Measurements from ENCODE around the gene NT5E. TPM values are rescaled to one million over a fixed set of nuclear protein-coding genes. Genes with fewer than 3 reads are reported as not detected.

The NT5E gene
- total RNA-seq, 2 experiments from 2014 or later = 7.4 to 7.6 TPM

DNA sequence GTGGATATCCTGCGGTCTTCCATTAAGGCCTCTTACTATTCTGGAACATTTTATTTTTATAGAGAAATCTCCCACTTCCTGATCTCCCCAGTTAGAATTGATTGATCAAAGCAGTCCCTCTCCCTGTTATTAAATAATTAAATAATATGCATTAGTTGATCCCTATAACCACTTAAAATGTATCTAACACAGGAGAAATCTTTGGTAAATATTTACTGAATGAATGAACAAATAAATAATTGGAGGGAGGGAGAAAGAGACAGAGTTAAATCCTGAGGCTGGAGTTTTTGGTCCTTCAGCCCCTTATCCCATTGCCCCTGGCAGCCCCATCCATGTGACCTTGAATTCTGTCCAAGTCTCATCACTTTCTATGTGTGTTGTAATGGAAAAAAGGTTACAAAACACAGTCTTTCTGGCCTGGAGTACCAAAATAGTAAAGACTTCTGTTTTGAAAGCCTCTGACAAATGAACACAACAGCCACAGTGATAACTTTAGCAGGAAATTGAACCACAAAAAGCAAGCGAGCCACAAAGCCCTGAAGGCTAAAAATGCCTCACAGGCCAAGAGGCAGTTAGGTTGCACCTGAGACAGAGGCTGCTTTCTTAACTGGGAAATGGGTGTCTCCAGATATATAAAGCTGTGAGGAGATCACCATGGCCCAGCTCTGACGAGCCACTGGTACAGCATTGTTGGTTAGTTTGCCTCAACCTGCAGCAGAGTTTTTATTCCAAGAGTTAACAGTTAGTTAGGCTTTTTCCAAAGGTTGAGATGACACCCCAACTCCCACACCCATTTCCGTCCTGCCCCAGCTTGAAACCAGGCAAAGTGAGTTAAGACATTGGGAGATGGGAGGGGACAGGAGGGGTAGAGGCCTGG is 11.3 kb downstream of the NT5E start:
- H3K9me3 Mint-ChIP-seq (ENCODE audit: insufficient read depth) = no peaks in the 10 kb centered on the region
- DNase-seq = peak; percentile 83
- peaks cover 3% of the 10 kb centered on the region for H3K36me3 Mint-ChIP-seq (ENCODE audit: low read depth)
- ChIA-PET POLR2A (interaction anchor here (0.6 to 3.3 kb wide), 6 partner anchors 8 to 217 kb away, joined by 3 to 31 read pairs (median 5); partner anchors contain the start of genes NT5E and SYNCRIP), CTCF (interaction anchor here (1.1 to 8.3 kb wide), 5 partner anchors 12 to 106 kb away, joined by 3 to 95 read pairs (median 19); partner anchors contain the start of gene NT5E)
- H3K27me3 Mint-ChIP-seq (ENCODE audit: low read depth) = no peaks in the 10 kb centered on the region
- peak; percentile 73 for ATAC-seq
- peak overlapping the region; percentile 49 for H3K4me3 Mint-ChIP-seq
- peaks cover 96% of the 10 kb centered on the region for H3K4me1 Mint-ChIP-seq (ENCODE audit: low read depth)
- H3K27ac Mint-ChIP-seq = peak overlapping the region; percentile 85

DNA sequence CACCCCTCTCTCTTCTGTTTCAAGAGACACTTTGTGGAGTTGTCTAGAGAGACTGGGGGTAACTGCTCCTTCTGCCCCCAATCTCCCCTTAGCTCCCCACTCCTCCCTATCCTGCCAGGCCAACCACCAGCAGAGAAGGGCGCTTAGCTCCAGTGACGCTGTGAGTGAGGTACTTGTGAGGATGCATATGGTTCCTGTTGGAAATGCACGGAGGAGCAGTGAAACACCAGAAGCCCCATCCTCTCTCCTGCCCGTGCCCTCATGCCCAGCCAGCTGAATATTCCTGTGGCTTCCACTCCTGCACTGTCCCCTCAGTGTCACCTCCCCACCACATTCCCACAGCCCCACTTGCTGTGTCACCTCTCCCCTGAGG is 11.9 kb downstream of the NT5E start:
- no peaks in the 10 kb centered on the region for H3K9me3 Mint-ChIP-seq (ENCODE audit: insufficient read depth)
- no peaks in the 10 kb centered on the region for H3K27me3 Mint-ChIP-seq (ENCODE audit: low read depth)
- H3K4me1 Mint-ChIP-seq (ENCODE audit: low read depth) = peaks cover 92% of the 10 kb centered on the region
- peaks cover 3% of the 10 kb centered on the region for H3K36me3 Mint-ChIP-seq (ENCODE audit: low read depth)
- ChIA-PET CTCF (interaction anchor here (1.1 to 8.3 kb wide), 6 partner anchors 12 to 107 kb away, joined by 3 to 95 read pairs (median 13); partner anchors contain the start of gene NT5E), POLR2A (interaction anchor here (0.6 to 3.3 kb wide), 6 partner anchors 9 to 217 kb away, joined by 3 to 31 read pairs (median 5); partner anchors contain the start of genes NT5E and SYNCRIP)
- no peak for DNase-seq
- H3K27ac Mint-ChIP-seq = peak overlapping the region; percentile 85
- peak; percentile 17 for ATAC-seq
- H3K4me3 Mint-ChIP-seq = peak overlapping the region; percentile 49

DNA sequence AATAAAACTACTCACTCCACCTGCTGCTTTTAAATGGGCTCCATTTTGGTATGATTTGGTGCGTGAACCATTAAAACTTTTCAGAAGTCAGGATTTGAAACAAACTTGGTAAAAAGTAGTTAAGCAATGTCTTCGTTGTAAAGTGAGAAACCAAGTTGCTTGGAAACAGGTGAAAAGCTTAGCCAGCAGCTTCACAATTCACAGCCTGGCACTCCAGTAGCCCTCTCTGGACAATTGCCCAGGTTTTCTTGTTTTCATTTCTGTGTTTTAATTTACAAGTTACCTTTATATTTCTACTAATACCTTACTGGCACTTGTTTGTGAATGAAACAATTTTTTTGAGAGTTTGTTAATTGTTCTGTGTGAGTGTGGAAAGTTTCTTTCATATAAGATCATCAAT is 12.8 kb downstream of the NT5E start:
- no peak for ATAC-seq
- ChIA-PET POLR2A (interaction anchor here (0.8 to 3.3 kb wide), 4 partner anchors 13 to 216 kb away, joined by 3 to 31 read pairs (median 8); partner anchors contain the start of gene NT5E), CTCF (interaction anchor here (1.2 to 8.3 kb wide), 7 partner anchors 11 to 107 kb away, joined by 3 to 95 read pairs (median 7); partner anchors contain the start of gene NT5E)
- DNase-seq = no peak
- no peaks in the 10 kb centered on the region for H3K27me3 Mint-ChIP-seq (ENCODE audit: low read depth)
- peaks cover 84% of the 10 kb centered on the region for H3K4me1 Mint-ChIP-seq (ENCODE audit: low read depth)
- peaks cover 3% of the 10 kb centered on the region for H3K36me3 Mint-ChIP-seq (ENCODE audit: low read depth)
- no peak overlapping the region for H3K27ac Mint-ChIP-seq
- no peak overlapping the region for H3K4me3 Mint-ChIP-seq
- no peaks in the 10 kb centered on the region for H3K9me3 Mint-ChIP-seq (ENCODE audit: insufficient read depth)

DNA sequence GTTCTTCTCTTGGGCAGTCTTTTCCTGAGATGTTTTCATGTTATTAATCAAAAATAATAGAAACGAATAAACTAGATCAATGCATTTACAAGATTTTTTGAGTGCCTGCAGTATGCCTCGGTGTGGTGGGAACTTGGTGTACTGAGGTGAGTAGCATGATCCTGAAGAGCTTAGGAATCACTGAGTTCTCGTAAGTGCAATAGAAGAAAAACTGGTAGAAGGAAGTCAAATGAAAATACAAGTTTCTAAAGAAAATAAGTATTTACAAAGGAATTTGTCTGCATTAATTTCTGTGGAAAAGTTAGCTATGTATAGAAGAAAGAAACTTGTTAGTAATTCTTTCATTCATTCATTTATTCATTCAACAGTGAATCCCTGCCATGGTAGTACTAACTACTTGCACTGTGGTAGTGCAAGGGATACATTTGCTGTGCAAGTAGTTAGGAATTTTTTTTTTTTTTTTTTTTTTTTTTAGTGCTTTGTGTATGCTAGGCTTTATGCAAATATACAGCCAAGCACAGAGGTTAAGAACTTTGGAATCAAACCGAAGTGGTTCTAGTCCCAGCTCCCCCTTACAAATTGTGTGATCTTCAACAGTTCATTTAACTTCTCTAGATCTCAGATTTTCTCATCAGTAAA is 13.9 kb downstream of the NT5E start:
- CTCF ChIA-PET = interaction anchor here (1.6 to 8.3 kb wide), 5 partner anchors 10 to 109 kb away, joined by 3 to 95 read pairs (median 19); partner anchors contain the start of gene NT5E
- Mint-ChIP-seq H3K4me1 (ENCODE audit: low read depth) (peaks cover 73% of the 10 kb centered on the region), H3K9me3 (ENCODE audit: insufficient read depth) (no peaks in the 10 kb centered on the region), H3K27ac (no peak overlapping the region), H3K4me3 (no peak overlapping the region), H3K27me3 (ENCODE audit: low read depth) (no peaks in the 10 kb centered on the region), H3K36me3 (ENCODE audit: low read depth) (peaks cover 3% of the 10 kb centered on the region)
- ATAC-seq (no peak), DNase-seq (no peak)
- POLR2A ChIA-PET = interaction anchor here (0.6 to 3.3 kb wide), 5 partner anchors 14 to 215 kb away, joined by 3 to 31 read pairs (median 4); partner anchors contain the start of genes NT5E and SNX14

DNA sequence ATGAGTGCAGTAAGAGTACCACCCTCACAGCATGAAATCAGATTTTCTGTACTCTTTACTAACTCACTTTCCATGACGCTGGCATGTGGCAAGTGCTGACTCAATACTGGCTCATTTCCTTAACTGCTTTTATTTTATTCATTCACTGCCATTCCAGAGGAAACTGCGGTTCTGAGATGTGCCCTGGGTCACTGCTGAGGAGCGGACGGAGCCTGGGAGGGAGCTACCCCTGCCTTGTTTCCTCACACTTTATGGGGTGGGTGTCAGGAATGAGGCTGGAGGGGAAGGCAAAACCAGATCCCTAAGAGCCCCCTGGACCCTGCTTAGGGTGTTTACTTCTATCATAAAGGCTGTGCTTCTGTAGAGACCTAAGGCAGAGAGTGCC is 14.4 kb downstream of the NT5E start:
- H3K4me3 Mint-ChIP-seq = no peak overlapping the region
- POLR2A ChIA-PET = interaction anchor here (0.6 to 3.3 kb wide), 4 partner anchors 14 to 214 kb away, joined by 3 to 31 read pairs (median 5); partner anchors contain the start of genes NT5E and SNX14
- H3K9me3 Mint-ChIP-seq (ENCODE audit: insufficient read depth) = no peaks in the 10 kb centered on the region
- H3K27ac Mint-ChIP-seq = peak overlapping the region; percentile 50
- CTCF ChIA-PET = interaction anchor here (0.8 to 8.3 kb wide), 6 partner anchors 9 to 109 kb away, joined by 3 to 95 read pairs (median 12); partner anchors contain the start of gene NT5E
- no peaks in the 10 kb centered on the region for H3K27me3 Mint-ChIP-seq (ENCODE audit: low read depth)
- DNase-seq = peak; percentile 47
- peaks cover 70% of the 10 kb centered on the region for H3K4me1 Mint-ChIP-seq (ENCODE audit: low read depth)
- ATAC-seq = no peak
- H3K36me3 Mint-ChIP-seq (ENCODE audit: low read depth) = peaks cover 3% of the 10 kb centered on the region

DNA sequence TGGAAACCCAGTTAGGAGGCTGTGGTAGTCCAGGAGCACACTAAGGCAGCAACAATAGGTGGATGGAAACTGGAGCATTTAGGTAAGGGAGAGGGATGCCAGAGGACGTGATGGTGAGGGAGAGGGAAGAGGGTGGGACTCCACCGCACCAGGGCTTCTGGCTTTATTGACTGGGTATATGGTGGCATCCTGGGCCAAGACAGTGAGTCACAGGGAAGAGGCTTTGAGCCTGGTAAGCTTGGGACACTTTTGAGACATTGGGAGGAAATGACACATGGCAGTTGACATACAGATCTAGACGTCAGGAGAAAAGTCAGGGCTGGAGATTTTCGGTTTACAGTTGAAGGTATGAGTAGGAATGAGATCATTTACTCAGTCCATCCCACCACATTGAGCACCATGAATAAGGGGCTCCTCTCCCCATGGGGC is 14.9 kb downstream of the NT5E start:
- H3K9me3 Mint-ChIP-seq (ENCODE audit: insufficient read depth) = no peaks in the 10 kb centered on the region
- peak overlapping the region; percentile 71 for H3K27ac Mint-ChIP-seq
- H3K4me1 Mint-ChIP-seq (ENCODE audit: low read depth) = peaks cover 68% of the 10 kb centered on the region
- H3K36me3 Mint-ChIP-seq (ENCODE audit: low read depth) = peaks cover 3% of the 10 kb centered on the region
- ChIA-PET CTCF (interaction anchor here (0.8 to 8.3 kb wide), 4 partner anchors 15 to 110 kb away, joined by 3 to 95 read pairs (median 52); partner anchors contain the start of gene NT5E), POLR2A (interaction anchor here (0.7 kb wide), 1 partner anchor 61 kb away, joined by 3 read pairs; no protein-coding TSS in a partner anchor)
- DNase-seq (no peak), ATAC-seq (peak; percentile 17)
- H3K27me3 Mint-ChIP-seq (ENCODE audit: low read depth) = no peaks in the 10 kb centered on the region
- no peak overlapping the region for H3K4me3 Mint-ChIP-seq

DNA sequence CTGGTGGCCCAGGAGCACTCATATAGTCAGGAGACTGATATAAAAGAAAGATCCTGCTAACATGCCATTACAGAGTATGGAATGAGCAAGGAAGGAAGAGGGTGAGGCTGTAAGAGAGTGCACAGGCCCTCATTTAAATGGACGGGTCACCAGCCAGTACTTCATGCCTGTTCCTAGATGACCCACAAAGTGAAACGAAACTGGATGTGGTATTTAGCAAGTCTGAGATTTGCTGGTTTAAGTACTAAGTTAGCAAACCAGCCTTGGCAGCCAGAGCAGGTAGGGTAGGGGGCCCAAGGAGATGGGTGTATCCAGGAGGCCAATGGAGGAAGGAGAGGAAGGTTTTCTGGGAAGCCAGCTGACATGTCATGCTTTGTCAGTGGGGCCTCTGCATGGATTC is 15.9 kb downstream of the NT5E start:
- no peak overlapping the region for H3K4me3 Mint-ChIP-seq
- peaks cover 63% of the 10 kb centered on the region for H3K4me1 Mint-ChIP-seq (ENCODE audit: low read depth)
- H3K36me3 Mint-ChIP-seq (ENCODE audit: low read depth) = peaks cover 3% of the 10 kb centered on the region
- DNase-seq (peak; percentile 33), ATAC-seq (peak; percentile 35)
- CTCF ChIA-PET = interaction anchor here (1.0 to 8.3 kb wide), 3 partner anchors 16 to 111 kb away, joined by 3 to 95 read pairs (median 85); partner anchors contain the start of gene NT5E
- peak overlapping the region; percentile 31 for H3K27ac Mint-ChIP-seq
- H3K27me3 Mint-ChIP-seq (ENCODE audit: low read depth) = no peaks in the 10 kb centered on the region
- H3K9me3 Mint-ChIP-seq (ENCODE audit: insufficient read depth) = no peaks in the 10 kb centered on the region
- POLR2A ChIA-PET = interaction anchor here (2.2 kb wide), 1 partner anchor 16 kb away, joined by 7 read pairs; the partner anchor contains the start of gene NT5E

DNA sequence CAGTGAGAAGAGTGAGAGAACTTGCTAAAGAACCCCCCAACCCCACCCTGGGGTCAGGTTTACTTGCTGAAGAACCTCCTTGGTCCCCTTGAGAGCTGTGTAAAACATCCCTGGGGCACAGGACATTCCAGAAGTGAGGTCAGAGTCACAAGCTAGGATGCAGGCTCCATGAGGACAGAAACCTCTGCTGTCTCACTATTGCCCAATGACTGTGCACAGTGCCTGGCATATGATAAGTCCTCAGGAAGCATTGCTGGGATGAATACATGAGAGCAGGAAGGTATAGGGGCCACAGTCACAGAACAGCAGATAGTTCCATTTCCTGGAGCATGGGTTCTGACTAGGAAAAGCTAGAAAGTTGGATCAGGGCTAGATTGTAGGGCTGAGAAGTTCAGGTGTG is 18.4 kb downstream of the NT5E start:
- peaks cover 39% of the 10 kb centered on the region for H3K4me1 Mint-ChIP-seq (ENCODE audit: low read depth)
- ChIA-PET POLR2A (interaction anchor here (1.3 kb wide), 1 partner anchor 19 kb away, joined by 5 read pairs; the partner anchor contains the start of gene NT5E), CTCF (interaction anchor here (1.0 to 3.8 kb wide), 4 partner anchors 14 to 68 kb away, joined by 3 to 21 read pairs (median 7); no protein-coding TSS in a partner anchor)
- H3K36me3 Mint-ChIP-seq (ENCODE audit: low read depth) = peaks cover 1% of the 10 kb centered on the region
- no peaks in the 10 kb centered on the region for H3K9me3 Mint-ChIP-seq (ENCODE audit: insufficient read depth)
- H3K27me3 Mint-ChIP-seq (ENCODE audit: low read depth) = no peaks in the 10 kb centered on the region
- ATAC-seq (no peak), DNase-seq (no peak)
- peak overlapping the region; percentile 5 for H3K27ac Mint-ChIP-seq
- H3K4me3 Mint-ChIP-seq = no peak overlapping the region

DNA sequence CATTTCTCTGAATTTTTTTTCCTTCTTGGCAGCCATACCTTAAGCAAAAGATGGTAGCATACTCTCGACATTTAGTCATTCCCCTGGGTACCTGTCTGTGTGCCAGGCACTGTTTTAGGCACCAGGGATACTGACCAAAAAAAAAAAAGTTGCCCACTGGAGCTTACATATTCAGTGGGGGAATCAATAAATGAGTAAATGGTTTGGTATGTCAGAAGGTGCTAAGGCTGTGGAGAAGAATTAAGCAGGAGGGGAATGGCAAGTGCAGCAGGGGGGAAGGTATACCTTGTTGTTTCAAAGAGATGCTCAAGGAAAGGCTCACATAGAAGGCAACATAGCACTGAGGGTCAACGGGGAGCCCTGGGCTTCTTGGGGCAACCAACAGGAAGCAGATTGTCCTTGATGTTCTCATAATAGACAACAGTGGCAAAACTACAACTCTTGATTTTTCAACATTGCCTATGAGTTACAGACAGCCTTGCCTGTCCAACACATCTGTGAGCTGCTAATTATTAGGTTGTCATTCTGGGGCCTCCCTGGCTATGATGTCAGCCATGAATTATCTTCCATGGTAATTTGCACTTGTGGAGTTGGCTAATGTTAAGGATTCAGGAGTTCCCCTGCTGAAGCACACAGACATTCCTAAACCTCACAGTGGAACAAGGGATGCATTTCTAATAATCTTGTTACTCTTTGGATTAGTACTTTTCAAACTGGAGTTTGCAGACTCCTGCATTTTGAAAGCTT is 19.6 kb downstream of the NT5E start:
- CTCF ChIA-PET = interaction anchor here (0.5 to 3.8 kb wide), 7 partner anchors 11 to 114 kb away, joined by 3 to 21 read pairs (median 4); partner anchors contain the start of gene NT5E
- POLR2A ChIA-PET = interaction anchor here (1.3 kb wide), 1 partner anchor 20 kb away, joined by 5 read pairs; the partner anchor contains the start of gene NT5E
- Mint-ChIP-seq H3K27ac (no peak overlapping the region), H3K4me3 (no peak overlapping the region), H3K36me3 (ENCODE audit: low read depth) (peaks cover 1% of the 10 kb centered on the region), H3K9me3 (ENCODE audit: insufficient read depth) (no peaks in the 10 kb centered on the region), H3K4me1 (ENCODE audit: low read depth) (peaks cover 29% of the 10 kb centered on the region), H3K27me3 (ENCODE audit: low read depth) (no peaks in the 10 kb centered on the region)
- ATAC-seq = no peak
- no peak for DNase-seq

DNA sequence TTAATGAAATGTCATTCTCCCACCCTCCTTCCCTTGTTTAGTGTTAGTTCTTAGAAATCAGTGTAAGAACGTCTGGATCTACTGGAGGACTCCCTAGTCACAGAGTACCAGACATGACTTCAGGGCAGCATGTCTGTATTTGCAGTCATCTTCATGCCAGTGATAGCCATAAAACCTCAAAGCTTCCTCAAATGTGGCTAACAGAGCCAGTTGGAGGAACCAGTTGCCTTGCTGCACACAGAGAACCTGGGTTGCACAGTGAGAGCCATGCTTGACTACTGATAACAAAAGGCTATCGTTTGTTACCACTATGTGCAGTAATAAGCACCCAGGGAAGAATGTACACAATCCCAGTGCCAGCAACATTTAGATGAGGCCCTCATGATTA is 20.1 kb downstream of the NT5E start:
- Mint-ChIP-seq H3K4me3 (no peak overlapping the region), H3K36me3 (ENCODE audit: low read depth) (peaks cover 1% of the 10 kb centered on the region), H3K9me3 (ENCODE audit: insufficient read depth) (no peaks in the 10 kb centered on the region), H3K27me3 (ENCODE audit: low read depth) (no peaks in the 10 kb centered on the region), H3K4me1 (ENCODE audit: low read depth) (peaks cover 23% of the 10 kb centered on the region), H3K27ac (no peak overlapping the region)
- DNase-seq (no peak), ATAC-seq (no peak)
- ChIA-PET CTCF (interaction anchor here (0.7 to 3.8 kb wide), 4 partner anchors 14 to 115 kb away, joined by 3 to 21 read pairs (median 7); partner anchors contain the start of gene NT5E), POLR2A (no interaction called here)

Data from activated CD8-positive, alpha-beta T cell treated with anti-CD3 and anti-CD28 coated beads, Interleukin-2, amount 10 ng/mL, durations not matched to agents 7 days and 5 days (primary cell).